DOHH2 (cell line): ENCODE results near the gene TUBB6.

Source experiments
- H3F3A ChIP-seq: fragments of 200-600 bp; sonication (generic), shearing (Covaris generic); 2 replicates; pipeline ENCODE4 v1.6.0; 2016; ENCODE audit warnings: antibody characterized with exemption, mild to moderate bottlenecking; ENCODE audit not compliant: control insufficient read depth, insufficient read depth
- H3K27ac ChIP-seq: fragments of 200-600 bp; sonication (generic); 2 replicates; pipeline ENCODE4 v1.5.1; 2014; ENCODE audit warnings: low read depth, mild to moderate bottlenecking, low read length, moderate library complexity
- H3K27me3 ChIP-seq: fragments of 200-600 bp; sonication (generic); 2 replicates; pipeline ENCODE4 v1.6.1; 2014; ENCODE audit warnings: mild to moderate bottlenecking, low read length, mixed read lengths; ENCODE audit not compliant: control insufficient read depth
- H3K36me3 ChIP-seq: fragments of 200-600 bp; sonication (generic); 2 replicates; pipeline ENCODE4 v1.6.1; 2014; ENCODE audit warnings: mild to moderate bottlenecking, low read length, moderate library complexity, mixed read lengths; ENCODE audit not compliant: control insufficient read depth
- H3K4me1 ChIP-seq: fragments of 200-600 bp; sonication (generic); 2 replicates; pipeline ENCODE4 v1.6.1; 2014; ENCODE audit warnings: mild to moderate bottlenecking, low read length, mixed read lengths; ENCODE audit not compliant: control insufficient read depth
- H3K4me2 ChIP-seq: fragments of 200-600 bp; sonication (generic); 2 replicates; pipeline ENCODE4 v1.6.0; 2014; ENCODE audit warnings: mild to moderate bottlenecking, low read length, moderate library complexity
- H3K4me3 ChIP-seq: fragments of 200-600 bp; sonication (generic); 2 replicates; pipeline ENCODE4 v1.5.1; 2014; ENCODE audit warnings: mild to moderate bottlenecking, low read length, mixed read lengths
- H3K79me2 ChIP-seq: fragments of 200-600 bp; sonication (generic); 2 replicates; pipeline ENCODE4 v1.6.1; 2014; ENCODE audit warnings: mild to moderate bottlenecking, low read length, mixed read lengths; ENCODE audit not compliant: control insufficient read depth
- H3K9me2 ChIP-seq: fragments of 200-600 bp; sonication (generic); replicated peaks from 2 replicates; pipeline ENCODE4 v1.6.1; 2014; ENCODE audit warnings: mild to moderate bottlenecking, low read length, mixed read lengths; ENCODE audit not compliant: control insufficient read depth
- H3K9me3 ChIP-seq: fragments of 200-600 bp; sonication (generic); 2 replicates; pipeline ENCODE4 v1.6.1; 2014; ENCODE audit warnings: antibody characterized with exemption, low read length, mixed read lengths; ENCODE audit not compliant: control insufficient read depth, insufficient read depth
- H4K20me1 ChIP-seq: fragments of 200-600 bp; sonication (generic); 2 replicates; pipeline ENCODE4 v1.6.0; 2014; ENCODE audit warnings: low read depth, mild to moderate bottlenecking, antibody characterized with exemption, low read length, moderate library complexity; ENCODE audit not compliant: control insufficient read depth, insufficient read depth
- CTCF ChIP-seq: fragments of 200-600 bp; sonication (generic); IDR thresholded peaks from one replicate; pipeline ENCODE4 v1.5.1; 2014; ENCODE audit warnings: antibody characterized with exemption, mild to moderate bottlenecking, low read depth, low read length; ENCODE audit not compliant: poor library complexity, severe bottlenecking
- EZH2phosphoT487 ChIP-seq: fragments of 200-600 bp; sonication (generic); IDR thresholded peaks from 2 replicates; pipeline ENCODE4 v1.6.1; 2017; ENCODE audit warnings: borderline replicate concordance, mild to moderate bottlenecking, antibody characterized with exemption, low read length, moderate library complexity, mixed read lengths

TUBB6 gene

GRCh38 chr18:12264864-12265263 is 43.2 kb upstream of the TUBB6 start:
- Histone ChIP-seq H3K79me2 (no peaks in the 10 kb centered on the region), H3K36me3 (no peaks in the 10 kb centered on the region), H3K4me1 (no peaks in the 10 kb centered on the region), H3K27ac (no peak overlapping the region), H3F3A (no peaks in the 10 kb centered on the region), H3K27me3 (no peaks in the 10 kb centered on the region), H4K20me1 (no peaks in the 10 kb centered on the region), H3K9me3 (no peaks in the 10 kb centered on the region), H3K4me2 (no peak overlapping the region), H3K9me2 (no peaks in the 10 kb centered on the region), H3K4me3 (no peak overlapping the region)
- TF ChIP-seq CTCF, result no peak
- no peak for TF ChIP-seq EZH2phosphoT487

GRCh38 chr18:12271376-12272235 is 36.4 kb upstream of the TUBB6 start:
- TF ChIP-seq EZH2phosphoT487, result no peak
- TF ChIP-seq CTCF, result peak; percentile 75
- no peak overlapping the region for H3K27ac ChIP-seq
- H3K9me3 ChIP-seq, result no peaks in the 10 kb centered on the region
- no peaks in the 10 kb centered on the region for H3F3A ChIP-seq
- H3K36me3 ChIP-seq, result no peaks in the 10 kb centered on the region
- peak overlapping the region; percentile 53 for H3K4me2 ChIP-seq
- H4K20me1 ChIP-seq, result no peaks in the 10 kb centered on the region
- H3K4me1 ChIP-seq, result no peaks in the 10 kb centered on the region
- H3K79me2 ChIP-seq, result no peaks in the 10 kb centered on the region
- peak overlapping the region; percentile 62 for H3K4me3 ChIP-seq
- no peaks in the 10 kb centered on the region for H3K9me2 ChIP-seq
- peaks cover 3% of the 10 kb centered on the region; the same call in 1 of the 2 replicates for H3K27me3 ChIP-seq

- peaks cover 3% of the 10 kb centered on the region; the same call in 1 of the 2 replicates for H3K27me3 ChIP-seq
- no peaks in the 10 kb centered on the region for H3F3A ChIP-seq
- no peaks in the 10 kb centered on the region for H3K36me3 ChIP-seq
- H3K4me3 ChIP-seq, result no peak overlapping the region
- no peaks in the 10 kb centered on the region for H3K4me1 ChIP-seq
- H3K9me2 ChIP-seq, result no peaks in the 10 kb centered on the region
- no peaks in the 10 kb centered on the region for H3K79me2 ChIP-seq
- TF ChIP-seq EZH2phosphoT487, result no peak
- TF ChIP-seq CTCF, result no peak
- no peaks in the 10 kb centered on the region for H3K9me3 ChIP-seq
- H3K27ac ChIP-seq, result no peak overlapping the region
- H3K4me2 ChIP-seq, result no peak overlapping the region
- no peaks in the 10 kb centered on the region for H4K20me1 ChIP-seq
Observed at GRCh38 chr18:12274793-12275192, 33.2 kb upstream of the TUBB6 start.
